Measurements from ENCODE around the gene REEP6.
"Not testable (repeated sequence)": the region's sequence is repeated elsewhere in the genome, so short reads cannot be mapped to it uniquely, and the experiment has no call there.

The REEP6 gene

DNA sequence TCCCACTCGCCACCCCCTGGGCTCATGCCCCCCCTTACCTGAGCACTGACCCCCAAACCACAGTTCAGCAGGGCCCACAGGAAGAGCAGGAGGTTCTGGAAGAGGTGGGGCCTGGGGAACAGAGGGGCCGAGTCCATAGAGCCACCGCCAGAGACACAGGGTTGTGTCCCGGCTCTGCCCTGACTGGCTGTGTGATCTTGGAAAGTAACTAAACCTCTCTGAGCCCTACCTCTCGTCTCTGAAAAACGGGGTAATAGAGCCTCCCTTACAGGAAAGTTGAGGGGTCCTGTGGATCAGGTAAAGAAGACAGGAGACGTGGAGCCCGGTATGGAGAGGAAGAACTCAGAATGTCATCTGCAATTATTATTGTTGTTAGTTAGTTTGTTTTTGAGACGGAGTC, 19.8 kb downstream of the REEP6 start:
- 65 to 67% methylated on average over 9 of the region's 9 CpGs for WGBS, 2 experiments
- Histone ChIP-seq H3K4me3 (ENCODE audit: insufficient read depth, low read depth, low read length) (no peak overlapping the region), H3K4me1 (ENCODE audit: control insufficient read depth, insufficient read depth, low read length) (peaks cover 11% of the 10 kb centered on the region), H3K27ac (ENCODE audit: insufficient read depth, low read depth, low read length, poor library complexity, severe bottlenecking) (no peak overlapping the region), H3K9me3 (ENCODE audit: control insufficient read depth, low read length) (no peaks in the 10 kb centered on the region), H3K27me3 (ENCODE audit: control insufficient read depth, insufficient read depth, low read length, poor library complexity, severe bottlenecking) (peaks cover 61% of the 10 kb centered on the region), H3K36me3 (ENCODE audit: control insufficient read depth, insufficient read depth, low read length) (no peaks in the 10 kb centered on the region)

DNA sequence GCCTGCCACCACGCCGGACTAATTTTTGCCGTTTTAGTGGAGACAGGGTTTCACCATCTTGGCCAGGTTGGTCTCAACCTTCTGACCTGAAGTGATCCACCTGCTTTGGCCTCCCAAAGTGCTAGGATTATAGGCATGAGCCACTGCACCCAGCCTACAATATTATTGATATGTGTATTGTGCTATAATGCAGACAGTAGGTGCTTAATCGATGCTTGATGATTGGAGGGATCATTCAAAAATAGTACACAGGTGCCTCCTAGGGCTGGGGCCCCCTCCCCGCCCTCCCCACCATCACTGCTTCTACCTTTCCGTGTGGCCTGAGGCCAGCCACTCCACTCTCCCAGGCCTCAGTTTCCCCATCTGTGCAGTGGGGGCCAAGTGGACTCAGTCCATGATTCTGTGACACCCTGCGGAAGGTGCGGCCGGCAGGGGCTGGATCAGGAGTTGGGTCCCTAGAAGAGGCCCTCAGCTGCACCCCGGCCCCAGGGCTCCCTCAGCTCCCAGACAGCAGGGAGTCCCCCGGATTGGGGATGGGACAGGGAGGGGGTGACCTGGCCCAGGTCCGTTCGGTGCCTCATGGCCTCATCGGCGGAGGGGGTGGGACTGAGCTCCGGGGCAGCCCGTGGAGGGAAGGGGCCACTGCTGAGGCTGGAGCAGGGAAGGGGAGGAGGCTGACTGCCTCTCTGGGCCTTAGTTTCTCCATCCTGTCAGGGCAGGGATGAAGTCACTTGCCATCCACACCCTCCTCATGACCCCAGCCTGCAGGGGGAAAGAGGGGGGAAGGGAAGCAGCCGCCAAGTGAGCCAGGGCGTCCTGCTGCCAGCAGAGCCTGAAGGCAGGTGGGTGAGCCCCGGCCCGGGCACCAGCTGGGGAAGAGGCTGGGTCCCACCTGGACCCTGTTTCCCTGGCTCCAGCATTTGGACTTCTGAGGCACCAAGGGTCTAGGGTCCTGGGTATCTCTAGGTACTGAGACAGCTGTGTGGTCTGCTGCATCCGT, 20.6 kb downstream of the REEP6 start:
- Histone ChIP-seq H3K4me1 (ENCODE audit: control insufficient read depth, insufficient read depth, low read length) (peaks cover 11% of the 10 kb centered on the region), H3K4me3 (ENCODE audit: insufficient read depth, low read depth, low read length) (no peak overlapping the region), H3K27me3 (ENCODE audit: control insufficient read depth, insufficient read depth, low read length, poor library complexity, severe bottlenecking) (peaks cover 62% of the 10 kb centered on the region), H3K9me3 (ENCODE audit: control insufficient read depth, low read length) (no peaks in the 10 kb centered on the region), H3K27ac (ENCODE audit: insufficient read depth, low read depth, low read length, poor library complexity, severe bottlenecking) (no peak overlapping the region), H3K36me3 (ENCODE audit: control insufficient read depth, insufficient read depth, low read length) (no peaks in the 10 kb centered on the region)
- 70 to 77% methylated on average over 22 of the region's 22 CpGs for WGBS, 2 experiments

DNA sequence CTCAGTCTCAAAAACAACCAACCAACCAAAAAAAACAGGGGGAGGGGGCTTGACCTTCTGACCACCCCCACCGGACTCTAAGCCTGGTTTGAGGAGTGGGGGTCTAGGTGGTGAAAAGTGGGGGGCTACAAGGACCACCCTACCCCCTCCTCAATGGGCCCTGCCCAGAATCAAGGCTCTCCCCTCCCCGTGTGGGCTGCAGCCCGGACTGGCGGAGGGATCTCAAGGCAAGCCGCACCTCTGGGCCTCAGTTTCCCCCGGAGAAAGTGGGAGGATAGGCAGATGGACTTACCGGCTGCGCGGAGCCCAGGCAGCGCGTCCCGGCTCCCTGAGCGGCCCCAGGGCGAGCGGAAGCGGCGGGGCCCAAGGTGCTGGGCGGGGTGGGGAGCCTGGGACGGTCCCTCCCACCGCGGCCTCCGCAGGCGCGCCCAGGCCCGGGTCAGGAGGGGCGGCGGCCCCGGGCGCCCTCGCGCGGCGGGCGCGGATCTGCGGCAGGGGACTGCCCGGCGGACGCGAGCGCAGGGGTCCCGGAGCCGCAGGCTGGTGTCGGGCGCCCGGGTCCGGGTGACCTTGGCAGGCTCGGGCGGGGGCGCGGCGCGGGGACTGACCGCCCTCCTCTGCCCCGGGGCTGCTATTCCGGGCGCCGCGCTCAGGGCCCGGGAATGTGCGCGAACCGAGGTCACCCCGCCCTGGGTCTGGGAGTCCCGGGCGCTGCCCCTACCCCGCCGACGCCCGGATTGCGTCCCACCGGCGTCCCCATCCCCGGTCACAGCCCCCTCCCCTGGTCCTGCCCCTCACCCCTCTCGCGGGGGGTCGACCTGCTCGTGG, 21.9 kb downstream of the REEP6 start, which contains the start of gene ADAMTSL5:
Gene ADAMTSL5, minus strand, starts transcription at position 349 of the 828 bp plus-strand sequence. CDS start 2,076 bp downstream, outside the sequence.
- no peak within 1 kb of the TSS for H3K4me3 ChIP-seq (ENCODE audit: insufficient read depth, low read depth, low read length)
- no peaks in the 10 kb centered on the region for H3K36me3 ChIP-seq (ENCODE audit: control insufficient read depth, insufficient read depth, low read length)
- peaks cover 62% of the 10 kb centered on the region for H3K27me3 ChIP-seq (ENCODE audit: control insufficient read depth, insufficient read depth, low read length, poor library complexity, severe bottlenecking)
- WGBS, 2 experiments, result 5 to 6% methylated on average over 77 to 78 of the region's 78 CpGs
- no peak within 1 kb of the TSS for H3K27ac ChIP-seq (ENCODE audit: insufficient read depth, low read depth, low read length, poor library complexity, severe bottlenecking)
- H3K4me1 ChIP-seq (ENCODE audit: control insufficient read depth, insufficient read depth, low read length), result peaks cover 11% of the 10 kb centered on the region
- H3K9me3 ChIP-seq (ENCODE audit: control insufficient read depth, low read length), result no peaks in the 10 kb centered on the region

DNA sequence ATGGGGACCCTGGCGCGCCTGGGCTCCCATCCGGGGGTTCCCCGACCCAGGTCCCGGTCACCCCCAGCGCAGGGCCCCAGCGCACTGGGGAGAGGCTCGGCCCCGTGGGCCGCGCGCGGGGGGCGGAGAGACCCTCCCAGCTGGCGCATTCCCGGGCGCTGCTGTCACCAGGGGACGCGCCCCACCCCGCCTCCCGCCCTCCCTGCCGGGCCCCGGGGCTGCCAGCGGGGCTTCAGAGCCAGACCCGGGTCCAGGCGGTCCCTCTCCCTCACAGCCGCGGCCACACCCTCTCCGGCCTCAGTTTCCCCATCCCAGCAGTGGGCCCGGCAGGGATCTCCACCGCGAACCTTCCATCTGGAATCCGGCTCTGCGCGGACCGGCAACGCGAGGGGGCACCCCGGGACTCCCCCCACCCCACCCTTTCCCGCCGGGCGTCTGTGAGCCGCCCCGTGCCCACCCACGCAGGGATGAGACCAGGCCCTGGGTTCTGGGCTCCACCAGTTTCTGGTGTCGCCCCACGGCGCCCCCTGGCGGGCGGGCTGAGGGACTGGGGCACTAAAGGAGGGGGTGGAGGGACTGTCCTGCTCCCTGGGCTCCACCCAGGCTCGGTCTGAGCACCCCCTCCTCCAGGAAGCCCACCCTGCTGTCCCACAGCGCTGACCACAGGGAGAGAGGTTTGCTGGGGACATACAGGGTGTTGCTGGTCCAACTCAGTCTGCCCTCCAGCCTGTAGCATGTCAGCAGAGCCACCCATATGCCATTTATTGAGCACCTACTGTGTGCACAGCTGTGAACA, 22.7 kb downstream of the REEP6 start:
- H3K27ac ChIP-seq (ENCODE audit: insufficient read depth, low read depth, low read length, poor library complexity, severe bottlenecking), result no peak overlapping the region
- H3K9me3 ChIP-seq (ENCODE audit: control insufficient read depth, low read length), result no peaks in the 10 kb centered on the region
- H3K4me1 ChIP-seq (ENCODE audit: control insufficient read depth, insufficient read depth, low read length), result peaks cover 11% of the 10 kb centered on the region
- H3K4me3 ChIP-seq (ENCODE audit: insufficient read depth, low read depth, low read length), result no peak overlapping the region
- no peaks in the 10 kb centered on the region for H3K36me3 ChIP-seq (ENCODE audit: control insufficient read depth, insufficient read depth, low read length)
- H3K27me3 ChIP-seq (ENCODE audit: control insufficient read depth, insufficient read depth, low read length, poor library complexity, severe bottlenecking), result peaks cover 62% of the 10 kb centered on the region
- WGBS, 2 experiments, result 19 to 21% methylated on average over 52 of the region's 52 CpGs

DNA sequence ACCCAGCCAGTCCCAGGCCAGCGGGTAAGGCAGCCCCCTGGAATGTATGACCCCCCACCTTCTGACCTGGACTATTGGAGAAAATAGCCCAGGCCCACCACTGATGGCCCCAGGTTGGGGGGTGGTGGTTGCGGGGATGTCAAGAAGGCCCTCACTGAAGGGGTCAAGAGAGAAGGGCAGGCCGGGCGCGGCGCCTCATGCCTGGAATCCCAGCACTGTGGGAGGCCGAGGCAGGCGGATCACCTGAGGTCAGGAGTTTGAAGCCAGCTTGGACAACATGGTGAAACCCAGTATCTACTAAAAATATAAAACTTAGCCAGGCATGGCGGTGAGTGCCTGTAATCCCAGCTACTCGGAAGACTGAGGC, 23.3 kb downstream of the REEP6 start:
- 71 to 77% methylated on average over 10 of the region's 10 CpGs for WGBS, 2 experiments
- Histone ChIP-seq H3K4me3 (ENCODE audit: insufficient read depth, low read depth, low read length) (no peak overlapping the region), H3K36me3 (ENCODE audit: control insufficient read depth, insufficient read depth, low read length) (no peaks in the 10 kb centered on the region), H3K9me3 (ENCODE audit: control insufficient read depth, low read length) (no peaks in the 10 kb centered on the region), H3K4me1 (ENCODE audit: control insufficient read depth, insufficient read depth, low read length) (peaks cover 11% of the 10 kb centered on the region), H3K27ac (ENCODE audit: insufficient read depth, low read depth, low read length, poor library complexity, severe bottlenecking) (no peak overlapping the region), H3K27me3 (ENCODE audit: control insufficient read depth, insufficient read depth, low read length, poor library complexity, severe bottlenecking) (peaks cover 59% of the 10 kb centered on the region)

DNA sequence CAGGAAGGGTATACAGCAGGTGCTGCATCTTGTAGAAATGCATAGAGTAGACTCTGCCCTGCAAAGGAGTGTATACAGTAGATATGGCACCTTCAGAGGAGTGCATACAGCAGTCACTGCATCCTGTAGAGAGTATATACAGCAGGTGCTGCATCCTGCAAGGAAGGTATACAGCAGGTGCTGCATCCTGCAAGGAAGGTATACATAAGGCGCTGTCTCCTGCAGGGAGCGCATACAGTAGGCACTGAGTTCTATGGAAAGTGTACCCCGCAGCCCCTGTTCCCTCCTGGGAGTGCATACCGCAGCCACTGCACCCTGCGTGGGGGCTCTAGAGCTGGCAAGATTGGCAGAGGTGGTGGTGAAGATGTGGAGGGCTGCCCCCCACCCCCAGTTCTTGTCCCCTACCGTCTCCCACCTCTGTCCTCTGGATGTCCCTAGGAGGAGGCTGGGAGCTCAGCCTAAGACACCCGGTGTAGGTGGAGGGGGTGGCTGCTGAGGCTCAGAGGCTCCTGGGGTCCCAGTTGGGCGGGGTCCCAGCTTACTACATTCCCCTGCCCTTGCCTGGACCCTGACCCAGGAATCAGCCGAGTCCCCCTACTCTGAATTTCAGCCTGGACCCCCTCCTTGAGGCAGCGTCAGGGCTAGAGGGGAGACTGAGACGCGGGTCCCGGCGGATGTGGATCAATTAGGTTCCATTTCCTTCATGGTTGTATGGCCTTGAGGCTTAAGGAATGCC, 24.2 kb downstream of the REEP6 start:
- Histone ChIP-seq H3K27ac (ENCODE audit: insufficient read depth, low read depth, low read length, poor library complexity, severe bottlenecking) (no peak overlapping the region), H3K4me3 (ENCODE audit: insufficient read depth, low read depth, low read length) (no peak overlapping the region), H3K9me3 (ENCODE audit: control insufficient read depth, low read length) (no peaks in the 10 kb centered on the region), H3K4me1 (ENCODE audit: control insufficient read depth, insufficient read depth, low read length) (peaks cover 9% of the 10 kb centered on the region), H3K27me3 (ENCODE audit: control insufficient read depth, insufficient read depth, low read length, poor library complexity, severe bottlenecking) (peaks cover 60% of the 10 kb centered on the region), H3K36me3 (ENCODE audit: control insufficient read depth, insufficient read depth, low read length) (no peaks in the 10 kb centered on the region)
- 81 to 82% methylated on average over 13 to 14 of the region's 14 CpGs for WGBS, 2 experiments

DNA sequence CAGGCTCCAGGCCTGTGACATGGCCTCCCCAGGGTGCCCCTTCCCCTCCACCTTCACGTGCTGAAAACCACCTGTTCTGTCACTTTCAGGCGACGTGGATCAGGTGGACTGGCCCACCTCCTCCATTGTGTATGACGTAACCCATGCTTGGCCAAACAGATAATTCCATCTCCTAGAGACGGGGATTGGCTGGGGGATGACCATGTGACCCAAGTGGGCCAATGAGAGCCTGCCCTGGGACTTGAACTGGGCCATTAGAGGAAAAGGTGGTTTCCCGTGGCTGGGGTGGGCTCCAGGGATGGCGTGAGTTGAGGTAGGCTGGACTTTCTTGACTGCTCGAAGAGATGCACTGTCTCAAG, 25.4 kb downstream of the REEP6 start:
- H3K4me3 ChIP-seq (ENCODE audit: insufficient read depth, low read depth, low read length), result no peak overlapping the region
- H3K9me3 ChIP-seq (ENCODE audit: control insufficient read depth, low read length), result no peaks in the 10 kb centered on the region
- H3K36me3 ChIP-seq (ENCODE audit: control insufficient read depth, insufficient read depth, low read length), result no peaks in the 10 kb centered on the region
- H3K27me3 ChIP-seq (ENCODE audit: control insufficient read depth, insufficient read depth, low read length, poor library complexity, severe bottlenecking), result peaks cover 53% of the 10 kb centered on the region
- H3K4me1 ChIP-seq (ENCODE audit: control insufficient read depth, insufficient read depth, low read length), result no peaks in the 10 kb centered on the region
- no peak overlapping the region for H3K27ac ChIP-seq (ENCODE audit: insufficient read depth, low read depth, low read length, poor library complexity, severe bottlenecking)
- 83 to 84% methylated on average over 8 of the region's 8 CpGs for whole genome bisulfite sequencing, 2 experiments

DNA sequence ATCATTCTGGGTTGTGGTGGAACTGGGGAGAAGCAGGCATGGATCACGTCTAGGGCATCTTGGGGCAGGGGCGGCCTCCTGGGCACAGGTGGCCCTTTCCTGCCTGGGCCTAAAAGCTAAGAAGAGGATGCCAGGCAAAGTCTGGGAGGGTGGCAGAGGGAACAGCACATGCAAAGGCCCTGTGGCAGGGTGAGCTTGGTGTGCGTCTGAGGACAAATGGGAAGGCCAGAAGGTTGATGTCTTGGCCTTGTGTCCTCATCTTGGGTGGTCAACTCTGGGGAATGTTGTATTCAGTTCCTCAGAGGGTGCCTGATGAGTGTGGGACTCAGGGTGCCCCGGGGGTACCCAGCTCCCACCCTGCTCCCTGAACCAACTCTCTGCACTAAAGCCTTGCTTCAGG, 27.5 kb downstream of the REEP6 start:
- WGBS, 2 experiments, result 84 to 85% methylated on average over 4 of the region's 4 CpGs
- H3K4me3 ChIP-seq (ENCODE audit: insufficient read depth, low read depth, low read length), result no peak overlapping the region
- H3K4me1 ChIP-seq (ENCODE audit: control insufficient read depth, insufficient read depth, low read length), result no peaks in the 10 kb centered on the region
- no peak overlapping the region for H3K27ac ChIP-seq (ENCODE audit: insufficient read depth, low read depth, low read length, poor library complexity, severe bottlenecking)
- H3K9me3 ChIP-seq (ENCODE audit: control insufficient read depth, low read length), result no peaks in the 10 kb centered on the region
- no peaks in the 10 kb centered on the region for H3K36me3 ChIP-seq (ENCODE audit: control insufficient read depth, insufficient read depth, low read length)
- H3K27me3 ChIP-seq (ENCODE audit: control insufficient read depth, insufficient read depth, low read length, poor library complexity, severe bottlenecking), result peaks cover 53% of the 10 kb centered on the region

DNA sequence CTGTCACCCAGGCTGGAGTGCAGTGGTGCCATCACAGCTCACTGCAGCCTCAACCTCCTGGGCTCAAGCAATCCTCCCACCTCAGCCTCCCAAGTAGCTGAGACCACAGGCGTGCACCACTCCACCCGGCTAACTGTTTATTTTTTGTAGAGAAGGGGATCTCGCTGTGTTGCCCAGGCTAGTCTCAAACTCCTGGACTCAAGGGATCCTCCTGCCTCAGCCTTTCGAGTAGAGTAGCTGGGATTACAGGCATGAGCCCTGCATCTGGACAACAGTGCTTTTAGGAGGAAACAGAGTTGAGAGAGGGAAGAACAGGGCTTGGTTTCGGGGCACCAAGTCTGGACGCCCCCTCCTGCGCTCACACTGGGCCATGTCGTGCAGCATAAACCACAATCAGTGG, 28.8 kb downstream of the REEP6 start:
- H3K4me3 ChIP-seq (ENCODE audit: insufficient read depth, low read depth, low read length); H3K4me1 ChIP-seq (ENCODE audit: control insufficient read depth, insufficient read depth, low read length); H3K27ac ChIP-seq (ENCODE audit: insufficient read depth, low read depth, low read length, poor library complexity, severe bottlenecking); H3K36me3 ChIP-seq (ENCODE audit: control insufficient read depth, insufficient read depth, low read length); H3K9me3 ChIP-seq (ENCODE audit: control insufficient read depth, low read length): not testable (repeated sequence)
- H3K27me3 ChIP-seq (ENCODE audit: control insufficient read depth, insufficient read depth, low read length, poor library complexity, severe bottlenecking), result peaks cover 53% of the 10 kb centered on the region
- 89 to 90% methylated on average over 8 of the region's 8 CpGs for WGBS, 2 experiments

Data from ectodermal cell (in vitro differentiated cells).